Ascending aorta (tissue), 2 donors: ENCODE results near the gene CCDC141. TPM values are rescaled to one million over a fixed set of nuclear protein-coding genes. Genes with fewer than 3 reads are reported as not detected.

Experiments
- DNase-seq, 2 donors: peaks; one replicate each; pipeline ENCODE4 v3.0.0-alpha.2; 2019; ENCODE audit warnings: low spot score in 2 of 2
- H3K27ac ChIP-seq, 2 donors: fragments of 200-600 bp; sonication (generic); one replicate each; pipeline ENCODE4 v1.5.1; 2016 to 2017; ENCODE audit warnings: mild to moderate bottlenecking in 1 of 2
- H3K27me3 ChIP-seq: fragments of 200-600 bp; sonication (generic); one replicate; pipeline ENCODE4 v1.5.1; 2017
- H3K36me3 ChIP-seq, 2 donors: fragments of 200-600 bp; sonication (generic); one replicate each; pipeline ENCODE4 v1.5.1; 2016
- H3K4me1 ChIP-seq, 2 donors: fragments of 200-600 bp; sonication (generic); one replicate each; pipeline ENCODE4 v1.5.1; 2016 to 2017; ENCODE audit warnings: mild to moderate bottlenecking in 1 of 2
- H3K4me3 ChIP-seq, 2 donors: fragments of 200-600 bp; sonication (generic); one replicate each; pipeline ENCODE4 v1.5.1; 2016 to 2017; ENCODE audit warnings: mild to moderate bottlenecking in 1 of 2
- H3K9me3 ChIP-seq, 2 donors: fragments of 200-600 bp; sonication (generic); one replicate each; pipeline ENCODE4 v1.5.1; 2016
- intact Hi-C: fragments of 100-400 bp; cut with DNase I; formaldehyde crosslinking; loops from one replicate; pipeline ENCODE4 v1.15.1; 2023
- total RNA-seq: library from RNA; depleted of rRNA; stranded (reverse); fragments of >200 nt; gene quantifications from one replicate; pipeline ENCODE4 v1.1.0, GENCODE V29; 2016
- TF ChIP-seq, protein P1 (sequence below), 3 experiments: fragments of 200-600 bp in 2 of 3; fragments of 450-650 bp in 1 of 3; sonication (generic) in 2 of 3; IDR thresholded peaks; one replicate each; pipeline ENCODE4 v1.5.1; 2016 to 2019; ENCODE audit warnings: antibody characterized with exemption in 3 of 3, mild to moderate bottlenecking in 1 of 3, moderate library complexity in 1 of 3

CCDC141 gene
- total RNA-seq, 1 donor from 2014 or later, result 2.0 TPM

GRCh38 chr2:178824181-178824580 is 225.8 kb downstream of the CCDC141 start:
- peaks cover 0 to 14% of the 10 kb centered on the region in 2 donors for H3K4me1 ChIP-seq
- no peak overlapping the region for H3K4me3 ChIP-seq
- no peaks in the 10 kb centered on the region for H3K9me3 ChIP-seq
- peak; percentile 9 to 72 for DNase-seq
- no peaks in the 10 kb centered on the region for H3K36me3 ChIP-seq
- H3K27me3 ChIP-seq, result no peaks in the 10 kb centered on the region
- no peak overlapping the region for H3K27ac ChIP-seq
- intact Hi-C loops, result no loop called here
- TF ChIP-seq, protein P1, sequence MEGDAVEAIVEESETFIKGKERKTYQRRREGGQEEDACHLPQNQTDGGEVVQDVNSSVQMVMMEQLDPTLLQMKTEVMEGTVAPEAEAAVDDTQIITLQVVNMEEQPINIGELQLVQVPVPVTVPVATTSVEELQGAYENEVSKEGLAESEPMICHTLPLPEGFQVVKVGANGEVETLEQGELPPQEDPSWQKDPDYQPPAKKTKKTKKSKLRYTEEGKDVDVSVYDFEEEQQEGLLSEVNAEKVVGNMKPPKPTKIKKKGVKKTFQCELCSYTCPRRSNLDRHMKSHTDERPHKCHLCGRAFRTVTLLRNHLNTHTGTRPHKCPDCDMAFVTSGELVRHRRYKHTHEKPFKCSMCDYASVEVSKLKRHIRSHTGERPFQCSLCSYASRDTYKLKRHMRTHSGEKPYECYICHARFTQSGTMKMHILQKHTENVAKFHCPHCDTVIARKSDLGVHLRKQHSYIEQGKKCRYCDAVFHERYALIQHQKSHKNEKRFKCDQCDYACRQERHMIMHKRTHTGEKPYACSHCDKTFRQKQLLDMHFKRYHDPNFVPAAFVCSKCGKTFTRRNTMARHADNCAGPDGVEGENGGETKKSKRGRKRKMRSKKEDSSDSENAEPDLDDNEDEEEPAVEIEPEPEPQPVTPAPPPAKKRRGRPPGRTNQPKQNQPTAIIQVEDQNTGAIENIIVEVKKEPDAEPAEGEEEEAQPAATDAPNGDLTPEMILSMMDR (IDR thresholded peaks at IDR 0.05), result no peak

- intact Hi-C loops, result no loop called here
- Histone ChIP-seq H3K36me3 (no peaks in the 10 kb centered on the region), H3K27ac (peak overlapping the region in 1 of 2 donors; percentile 39)
Observed at GRCh38 chr2:178819992-178820391, 229.9 kb downstream of the CCDC141 start.

GRCh38 chr2:178819147-178819875 is 230.6 kb downstream of the CCDC141 start:
- Histone ChIP-seq H3K4me3 (no peak overlapping the region), H3K27ac (peak overlapping the region in 1 of 2 donors; percentile 39), H3K4me1 (peaks cover 0 to 2% of the 10 kb centered on the region in 2 donors), H3K36me3 (no peaks in the 10 kb centered on the region), H3K27me3 (no peaks in the 10 kb centered on the region), H3K9me3 (no peaks in the 10 kb centered on the region)
- DNase-seq, result no peak
- TF ChIP-seq, protein P1 (IDR thresholded peaks at IDR 0.05), result no peak
- intact Hi-C loops, result no loop called here

More at GRCh38 chr2:178819992-178820391, 229.9 kb downstream of the CCDC141 start:
- peak overlapping the region in 1 of 2 donors; percentile 19 for H3K4me3 ChIP-seq
- no peaks in the 10 kb centered on the region for H3K9me3 ChIP-seq
- TF ChIP-seq, protein P1 (IDR thresholded peaks at IDR 0.05), result no peak
- peaks cover 0 to 2% of the 10 kb centered on the region in 2 donors for H3K4me1 ChIP-seq
- DNase-seq, result no peak
- no peaks in the 10 kb centered on the region for H3K27me3 ChIP-seq

DNA sequence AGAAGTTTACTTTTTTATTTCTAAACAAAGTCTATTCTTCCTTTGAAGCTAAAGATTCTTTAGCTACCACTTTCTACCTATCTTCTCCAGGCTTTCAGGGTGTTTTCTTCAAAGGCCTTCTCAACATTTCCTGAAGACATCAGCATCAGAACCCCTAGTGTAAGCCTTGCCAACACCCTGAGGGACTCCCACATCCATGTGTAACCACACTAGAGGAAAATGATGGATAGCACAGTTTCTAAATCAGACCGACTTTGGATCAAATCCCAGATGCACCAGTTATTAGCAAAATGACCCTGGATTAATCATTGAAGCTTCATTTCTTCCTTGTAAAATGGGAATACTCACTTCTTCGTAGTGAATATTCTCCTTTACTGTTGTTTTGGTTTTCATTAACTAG is 238.0 kb downstream of the CCDC141 start:
- no peak for DNase-seq
- H3K4me1 ChIP-seq, result no peaks in the 10 kb centered on the region
- intact Hi-C loops, result no loop called here
- no peak overlapping the region for H3K4me3 ChIP-seq
- no peaks in the 10 kb centered on the region for H3K36me3 ChIP-seq
- peak overlapping the region; percentile 64 to 66 for H3K27ac ChIP-seq
- no peaks in the 10 kb centered on the region for H3K9me3 ChIP-seq
- no peaks in the 10 kb centered on the region for H3K27me3 ChIP-seq
- TF ChIP-seq, protein P1 (IDR thresholded peaks at IDR 0.05), result no peak

- Histone ChIP-seq H3K27ac (peak overlapping the region; percentile 64 to 66), H3K9me3 (no peaks in the 10 kb centered on the region)
- no peak for DNase-seq
Observed at GRCh38 chr2:178811045-178811444, 238.9 kb downstream of the CCDC141 start.

More at GRCh38 chr2:178811045-178811444, 238.9 kb downstream of the CCDC141 start:
- TF ChIP-seq, protein P1 (IDR thresholded peaks at IDR 0.05), result no peak
- Histone ChIP-seq H3K4me3 (no peak overlapping the region), H3K4me1 (no peaks in the 10 kb centered on the region), H3K36me3 (no peaks in the 10 kb centered on the region), H3K27me3 (no peaks in the 10 kb centered on the region)
- intact Hi-C loops, result no loop called here
